DOHH2 (cell line): ENCODE data around the gene SIRT7.

Experiments used
- CTCF ChIP-seq: fragments of 200-600 bp; sonication (generic); IDR thresholded peaks from one replicate; pipeline ENCODE4 v1.5.1; 2014; ENCODE audit warnings: antibody characterized with exemption, mild to moderate bottlenecking, low read depth, low read length; ENCODE audit not compliant: poor library complexity, severe bottlenecking
- EZH2phosphoT487 ChIP-seq: fragments of 200-600 bp; sonication (generic); IDR thresholded peaks from 2 replicates; pipeline ENCODE4 v1.6.1; 2017; ENCODE audit warnings: borderline replicate concordance, mild to moderate bottlenecking, antibody characterized with exemption, low read length, moderate library complexity, mixed read lengths

- TF ChIP-seq CTCF, result no peak
- no peak for TF ChIP-seq EZH2phosphoT487
Observed at GRCh38 chr17:81932333-81932983, 14.5 kb upstream of the SIRT7 start.
